GM19023 (cell line): Measurements from ENCODE around the gene AIF1.
A peak's percentile ranks its signal among the peaks of the same experiment; 100 is the strongest.

ENCODE experiments used
- ATAC-seq: cut with Tn5 transposase; IDR thresholded peaks from one replicate; pipeline ENCODE4 v1.9.1; 2021; ENCODE audit warnings: mild to moderate bottlenecking, moderate library complexity; ENCODE audit not compliant: unreplicated experiment

The AIF1 gene

GRCh38 chr6:31663126-31663960 lies 48.3 kb downstream of the AIF1 start:
- no peak for ATAC-seq

GRCh38 chr6:31663961-31664789 lies 49.1 kb downstream of the AIF1 start:
- no peak for ATAC-seq

DNA sequence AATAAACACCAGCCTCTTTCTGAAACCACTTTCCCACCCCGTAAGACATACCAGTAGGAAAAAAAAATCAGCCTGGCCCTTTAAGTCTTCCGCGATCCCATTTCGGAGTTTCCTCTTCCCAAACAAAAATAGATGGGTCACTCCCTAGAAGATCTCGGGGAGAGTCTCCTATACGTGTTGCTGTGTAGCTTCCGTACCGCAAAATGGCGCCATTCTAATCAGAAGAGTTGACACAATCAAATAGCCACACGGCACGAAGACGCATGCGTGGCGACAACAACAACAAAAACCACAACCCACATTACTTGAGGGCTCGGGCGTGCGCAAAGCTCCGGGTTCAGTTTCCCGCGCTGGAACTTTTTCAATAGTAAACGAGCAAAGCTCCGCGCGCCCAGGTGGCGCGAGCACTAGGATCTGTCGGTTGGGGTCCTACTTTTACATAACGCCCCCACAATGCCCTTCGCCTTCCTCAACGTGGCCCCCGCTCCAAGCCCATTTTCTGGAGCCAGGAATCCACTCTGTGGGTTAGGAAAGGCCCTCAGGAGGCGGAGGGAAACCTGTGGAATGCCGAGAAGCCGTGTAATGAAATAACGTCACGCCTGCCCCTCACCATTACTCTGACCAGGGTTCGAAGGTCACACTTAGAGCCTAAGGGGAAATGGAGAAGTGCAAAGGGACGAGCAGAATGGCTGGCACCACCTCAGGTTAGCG lies 49.9 kb downstream of the AIF1 start, which contains the start of gene GPANK1:
Gene GPANK1 (minus strand): TSS at position 208 of the 711 bp plus-strand sequence. CDS start 519 bp downstream, outside the sequence.
- no peak for ATAC-seq

DNA sequence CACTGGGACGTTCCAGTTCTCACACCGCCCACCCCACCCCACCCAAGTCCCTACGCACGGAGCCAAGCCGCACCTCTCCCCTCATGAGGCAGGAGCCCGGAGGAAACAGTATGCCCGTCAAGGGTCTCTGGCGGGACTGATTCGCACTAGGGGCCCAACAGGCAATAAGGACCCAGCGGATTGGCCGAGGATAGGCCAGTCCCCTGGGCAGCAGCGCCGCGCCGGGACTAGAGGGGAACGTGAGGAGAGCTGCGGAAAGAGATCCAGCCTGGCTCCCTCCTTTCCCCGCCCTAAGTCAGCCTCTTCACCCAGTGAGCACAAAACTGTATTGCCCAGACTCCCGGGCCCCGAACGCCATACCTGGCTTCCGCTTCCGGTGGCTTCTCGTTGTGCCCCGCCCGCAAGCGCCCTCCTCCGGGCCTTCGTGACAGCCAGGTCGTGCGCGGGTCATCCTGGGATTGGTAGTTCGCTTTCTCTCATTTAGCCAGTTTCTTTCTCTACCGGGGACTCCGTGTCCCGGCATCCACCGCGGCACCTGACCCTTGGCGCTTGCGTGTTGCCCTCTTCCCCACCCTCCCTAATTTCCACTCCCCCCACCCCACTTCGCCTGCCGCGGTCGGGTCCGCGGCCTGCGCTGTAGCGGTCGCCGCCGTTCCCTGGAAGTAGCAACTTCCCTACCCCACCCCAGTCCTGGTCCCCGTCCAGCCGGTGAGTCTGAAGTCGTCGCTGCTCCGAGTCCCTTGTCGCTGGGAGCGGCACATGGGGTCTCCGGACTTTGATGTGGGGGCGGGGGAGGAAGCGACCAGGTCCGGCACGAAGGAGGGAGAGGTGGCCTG lies 50.7 kb downstream of the AIF1 start, which contains the start of gene CSNK2B:
Gene CSNK2B (plus strand): TSS at position 580 of the 836 bp plus-strand sequence. CDS start 752 bp downstream, outside the sequence.
- ATAC-seq = peak; percentile 83

DNA sequence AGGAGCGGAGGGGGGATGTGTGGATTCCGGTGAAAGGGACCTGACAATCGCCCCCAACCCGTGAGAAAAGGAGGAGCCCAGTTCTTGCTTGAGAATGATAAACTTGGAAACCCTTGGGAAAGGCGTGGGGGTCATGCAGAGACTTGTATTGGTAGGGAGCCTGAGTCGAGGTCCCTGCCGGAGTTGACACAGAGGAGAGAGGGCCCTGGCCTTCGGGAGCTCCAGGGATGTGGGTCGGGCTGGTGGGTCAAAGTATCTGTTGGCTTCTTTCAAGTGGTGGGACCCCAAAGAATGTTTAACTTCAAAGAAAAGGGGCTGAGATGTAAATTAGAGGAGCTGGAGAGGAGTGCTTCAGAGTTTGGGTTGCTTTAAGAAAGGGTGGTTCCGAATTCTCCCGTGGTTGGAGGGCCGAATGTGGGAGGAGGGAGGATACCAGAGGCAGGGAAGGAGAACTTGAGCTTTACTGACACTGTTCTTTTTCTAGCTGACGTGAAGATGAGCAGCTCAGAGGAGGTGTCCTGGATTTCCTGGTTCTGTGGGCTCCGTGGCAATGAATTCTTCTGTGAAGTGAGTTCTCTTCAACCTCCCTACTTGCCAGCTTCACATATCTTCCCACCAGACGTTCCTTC lies 51.4 kb downstream of the AIF1 start:
- ATAC-seq = no peak
